HG03060 (cell line): Measurements from ENCODE around the gene COA5.
"Not testable (repeated sequence)": the region's sequence is repeated elsewhere in the genome, so short reads cannot be mapped to it uniquely, and the experiment has no call there.

Experiments
- ATAC-seq: cut with Tn5 transposase; IDR thresholded peaks from one replicate; pipeline ENCODE4 v1.9.1; 2021; ENCODE audit warnings: low read depth, moderate number of reproducible peaks; ENCODE audit not compliant: unreplicated experiment

COA5 gene

DNA sequence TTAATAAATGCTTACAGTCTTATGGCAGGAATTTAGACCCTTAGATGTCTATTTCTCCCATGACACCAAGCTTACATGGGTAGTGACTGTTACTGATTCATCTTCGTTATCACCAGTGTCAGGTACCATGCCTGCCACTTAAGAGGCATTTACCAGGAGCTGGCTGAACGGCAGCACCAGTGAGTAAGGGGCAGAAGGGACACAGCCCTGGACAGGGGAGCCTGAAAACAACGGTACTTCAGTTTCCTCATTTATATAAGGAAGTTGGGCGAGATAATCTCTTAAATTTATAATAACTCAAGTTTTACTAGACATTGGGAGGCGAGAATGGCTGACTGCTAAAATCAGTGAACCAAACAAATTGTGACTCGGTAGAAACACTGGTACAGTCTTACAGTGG lies 1.2 kb downstream of the COA5 start:
- no peak for ATAC-seq

DNA sequence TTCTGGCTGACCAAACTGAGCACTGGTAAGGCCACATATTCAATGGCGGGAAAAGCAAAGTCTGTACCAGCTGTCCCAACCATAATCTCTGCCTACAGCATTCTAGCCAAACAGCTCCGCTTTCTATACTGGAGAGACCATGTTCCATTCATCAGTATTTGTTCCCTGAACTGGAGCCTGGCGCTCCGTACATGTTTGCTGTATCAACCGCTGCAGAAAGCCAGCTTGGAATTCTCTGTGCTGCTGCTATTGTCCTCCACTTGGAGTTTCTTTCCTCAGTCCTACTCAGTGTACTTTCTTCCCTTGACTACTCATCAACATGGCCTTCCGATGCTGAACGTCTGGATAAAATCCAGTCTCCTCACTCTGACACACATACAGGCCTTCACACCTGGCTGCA lies 1.9 kb downstream of the COA5 start:
- ATAC-seq = no peak

DNA sequence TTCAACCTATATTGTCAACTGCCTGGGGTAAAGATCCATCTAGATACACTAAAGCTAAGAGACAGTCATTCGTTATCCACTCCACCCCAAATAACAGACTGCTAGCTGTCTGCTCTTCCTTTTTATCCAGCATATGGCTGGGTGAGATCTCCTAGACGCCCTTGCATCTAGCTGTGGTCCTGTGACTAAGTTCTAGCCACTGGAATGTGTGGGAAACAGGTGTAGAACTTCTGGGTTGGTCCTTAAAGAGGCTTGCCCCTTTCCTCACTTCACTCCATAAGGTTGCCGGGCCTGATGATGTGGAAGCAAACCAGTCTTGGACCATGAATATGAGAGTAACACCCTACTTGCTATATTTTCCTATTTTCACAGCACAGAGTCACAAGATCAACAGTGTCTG lies 3.2 kb downstream of the COA5 start:
- no peak for ATAC-seq

DNA sequence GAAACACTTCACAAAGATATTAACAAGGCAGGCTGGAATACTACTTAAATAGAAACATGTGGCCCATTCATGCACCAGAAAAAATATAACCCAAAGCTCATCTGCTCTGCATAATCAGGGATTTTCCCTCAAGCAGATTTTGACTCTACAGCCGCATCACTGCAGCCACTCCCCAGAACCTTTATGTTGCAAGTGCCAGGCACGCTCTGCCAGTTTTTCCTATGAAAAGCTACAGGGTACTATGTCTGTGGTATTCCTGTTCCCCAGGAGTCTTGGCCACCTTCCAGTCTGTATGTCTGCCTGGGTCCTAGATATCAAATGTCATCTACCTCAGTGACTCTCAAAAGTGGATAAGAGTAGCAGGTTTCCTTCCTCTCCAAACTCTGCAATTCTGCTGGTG lies 3.8 kb downstream of the COA5 start:
- ATAC-seq = no peak

DNA sequence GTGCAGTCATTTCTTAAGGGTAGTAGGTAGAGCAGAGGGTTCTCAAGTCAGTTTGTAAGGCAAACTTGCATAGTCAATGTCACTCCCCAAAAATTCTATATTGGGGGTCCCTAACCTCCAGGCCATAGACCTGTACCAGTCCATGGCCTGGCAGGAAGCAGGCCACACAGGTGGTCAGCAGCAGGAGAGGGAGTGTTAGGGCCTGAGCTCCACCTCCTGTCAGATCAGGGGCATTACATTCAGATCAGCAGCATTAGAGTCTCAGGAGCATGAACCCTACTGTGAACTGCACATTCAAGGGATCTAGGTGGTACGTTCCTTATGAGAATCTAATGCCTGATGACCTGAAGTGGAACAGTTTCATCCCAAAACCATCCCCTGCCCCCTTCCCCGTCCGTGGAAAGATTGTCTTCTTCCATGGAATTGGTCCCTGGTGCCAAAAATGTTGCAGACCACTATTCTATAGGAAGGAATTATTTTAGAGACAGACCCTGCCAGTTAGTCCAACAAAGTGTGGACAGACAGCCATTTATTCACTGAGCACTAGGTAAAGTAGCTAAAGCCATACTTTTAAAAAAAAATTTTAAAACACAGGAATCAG lies 6.7 kb downstream of the COA5 start:
- ATAC-seq = no peak

DNA sequence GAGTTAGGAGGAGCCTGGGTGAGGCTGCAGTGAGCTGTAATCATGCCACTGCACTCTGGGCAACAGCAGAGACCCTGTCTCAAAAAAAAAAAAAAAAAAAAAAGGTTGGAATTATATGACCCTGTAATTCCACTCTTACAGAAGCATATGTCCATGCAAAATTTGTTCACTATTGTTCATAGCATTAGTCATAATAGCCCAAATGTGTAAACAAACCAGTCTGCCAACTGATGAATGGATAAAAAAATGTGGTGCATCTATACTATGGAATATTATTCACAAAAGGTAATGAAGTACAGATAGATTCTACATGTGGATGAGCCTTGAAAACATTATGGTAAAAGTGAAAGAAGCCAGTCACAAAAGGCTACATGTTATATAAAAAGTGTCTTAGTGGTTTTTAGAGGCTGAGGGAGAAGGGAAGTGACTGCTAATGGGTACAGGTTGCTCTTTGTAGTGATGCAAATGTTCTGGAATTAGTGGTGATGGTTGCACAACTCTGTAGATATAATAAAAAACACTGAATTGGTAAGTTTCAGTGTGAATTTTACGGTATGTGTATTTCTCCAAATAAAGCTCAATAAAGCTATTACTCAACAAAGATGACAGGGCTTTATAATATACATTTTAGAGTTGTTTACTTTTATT lies 9.4 kb downstream of the COA5 start:
- ATAC-seq = no peak

DNA sequence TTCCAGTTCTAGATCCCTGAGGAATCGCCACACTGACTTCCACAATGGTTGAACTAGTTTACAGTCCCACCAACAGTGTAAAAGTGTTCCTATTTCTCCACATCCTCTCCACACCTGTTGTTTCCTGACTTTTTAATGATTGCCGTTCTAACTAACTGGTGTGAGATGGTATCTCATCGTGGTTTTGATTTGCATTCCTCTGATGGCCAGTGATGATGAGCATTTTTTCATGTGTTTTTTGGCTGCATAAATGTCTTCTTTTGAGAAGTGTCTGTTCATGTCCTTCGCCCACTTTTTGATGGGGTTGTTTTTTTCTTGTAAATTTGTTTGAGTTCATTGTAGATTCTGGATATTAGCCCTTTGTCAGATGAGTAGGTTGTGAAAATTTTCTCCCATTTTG lies 13.6 kb downstream of the COA5 start:
- ATAC-seq = not testable (repeated sequence)

DNA sequence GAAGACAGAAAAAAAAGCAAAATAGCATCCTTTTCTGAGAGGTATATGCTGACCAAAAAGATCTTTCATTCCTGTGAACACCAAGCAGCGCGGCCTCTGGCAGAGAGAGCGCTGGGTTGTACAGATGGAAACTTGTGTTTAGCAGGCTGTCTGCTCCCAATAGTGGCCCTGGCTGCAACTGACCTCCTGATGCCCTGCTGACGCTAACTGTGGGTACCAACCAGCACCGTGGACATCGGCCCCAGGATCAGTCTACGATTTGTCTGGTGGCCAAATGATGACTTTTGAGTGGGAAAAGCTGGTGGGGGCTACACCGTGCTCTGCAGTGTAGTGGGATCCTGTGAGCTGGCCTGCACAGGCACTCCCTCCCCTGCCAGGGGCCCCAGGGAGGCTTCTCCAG lies 15.7 kb downstream of the COA5 start:
- no peak for ATAC-seq

DNA sequence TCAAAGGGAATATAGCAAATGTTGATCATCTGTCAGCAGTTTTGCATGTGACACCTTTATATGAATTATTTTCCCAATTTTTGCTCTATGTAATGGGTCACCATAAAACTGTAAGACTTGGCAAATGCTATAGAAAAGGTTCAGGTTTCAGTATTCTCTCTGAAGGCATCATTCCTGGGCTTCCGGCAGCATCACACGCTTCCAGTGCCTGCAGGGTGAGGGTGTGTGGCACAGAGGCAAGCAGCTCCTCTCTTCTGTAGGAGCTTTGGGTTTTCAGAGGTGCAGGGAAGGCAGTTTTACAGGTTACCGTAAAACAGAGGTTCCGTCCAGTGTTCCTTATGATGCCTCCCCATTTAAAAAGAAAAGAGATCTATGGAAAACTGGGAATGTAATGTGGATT lies 18.8 kb downstream of the COA5 start:
- no peak for ATAC-seq

DNA sequence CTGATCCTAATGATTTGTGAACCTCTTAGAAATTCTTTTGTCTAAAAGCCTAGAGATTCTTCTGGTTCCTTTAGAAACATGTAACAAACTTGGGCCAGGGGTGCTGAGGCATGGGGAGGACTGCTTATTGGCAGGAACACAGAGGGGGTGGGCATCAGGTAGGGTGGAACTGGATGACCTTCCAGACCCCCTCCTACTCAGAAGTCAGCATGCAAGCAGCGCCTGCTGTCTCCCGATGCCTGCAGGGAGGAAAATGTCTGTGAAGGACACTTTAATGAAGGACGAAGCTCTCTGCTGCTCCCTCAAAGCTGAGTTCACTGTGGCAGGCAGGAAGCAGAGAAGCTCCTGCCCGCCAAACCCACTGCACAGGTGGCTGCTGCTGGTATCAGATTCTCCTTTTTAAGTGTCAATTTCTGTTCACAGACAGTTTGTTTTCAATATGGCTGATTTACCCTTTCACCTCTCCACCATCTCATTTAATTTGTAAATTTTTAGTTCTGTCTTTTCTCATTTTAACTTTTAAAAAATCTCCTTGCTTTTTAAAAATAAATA lies 19.4 kb downstream of the COA5 start:
- ATAC-seq = no peak

DNA sequence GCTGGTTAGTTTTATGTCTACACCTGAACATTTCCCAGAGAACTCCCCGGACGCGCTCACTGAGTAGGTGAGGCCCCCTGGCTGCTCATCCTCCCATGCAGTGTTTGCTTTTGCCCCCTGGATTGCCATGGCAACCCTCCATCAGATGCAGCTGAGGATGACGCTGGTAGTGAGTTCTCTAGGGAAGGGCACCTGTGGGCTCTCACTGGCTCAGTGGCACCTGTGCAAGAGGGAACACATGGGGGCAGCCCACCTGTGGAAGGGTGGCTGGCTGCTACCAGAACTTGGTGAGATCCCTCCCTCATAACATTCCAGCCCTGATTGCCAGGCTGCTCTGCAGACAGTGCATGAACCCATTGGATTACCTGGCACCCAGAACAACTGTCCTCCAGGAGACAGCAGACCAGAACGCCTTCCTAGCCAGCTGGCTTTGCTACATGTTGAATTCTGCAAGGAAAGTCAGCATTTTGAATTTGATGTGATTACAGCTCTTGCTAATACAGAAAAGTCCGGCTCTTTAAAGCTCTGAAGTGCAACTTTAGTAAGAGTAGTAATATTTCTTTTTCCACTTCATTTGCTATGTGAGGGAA lies 21.7 kb downstream of the COA5 start:
- ATAC-seq = no peak

DNA sequence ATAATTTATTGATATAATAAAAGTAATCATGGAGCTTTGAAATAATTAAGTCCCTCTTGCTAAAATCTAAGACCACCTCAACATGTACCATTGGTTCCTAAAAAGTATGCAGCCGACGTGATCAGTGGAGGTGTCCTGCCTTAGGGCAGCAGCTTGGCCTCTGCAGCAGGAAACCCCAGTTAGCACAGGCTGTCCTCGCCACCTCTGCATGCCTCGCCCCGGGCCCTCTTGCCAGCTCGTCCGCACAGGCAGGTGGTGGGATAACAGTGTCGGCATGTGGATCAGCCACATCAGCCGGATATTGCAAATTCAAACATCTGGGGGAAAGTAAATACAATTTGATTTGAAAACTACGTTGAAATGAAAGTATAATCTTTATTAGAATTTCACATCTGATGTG lies 22.9 kb downstream of the COA5 start:
- no peak for ATAC-seq

DNA sequence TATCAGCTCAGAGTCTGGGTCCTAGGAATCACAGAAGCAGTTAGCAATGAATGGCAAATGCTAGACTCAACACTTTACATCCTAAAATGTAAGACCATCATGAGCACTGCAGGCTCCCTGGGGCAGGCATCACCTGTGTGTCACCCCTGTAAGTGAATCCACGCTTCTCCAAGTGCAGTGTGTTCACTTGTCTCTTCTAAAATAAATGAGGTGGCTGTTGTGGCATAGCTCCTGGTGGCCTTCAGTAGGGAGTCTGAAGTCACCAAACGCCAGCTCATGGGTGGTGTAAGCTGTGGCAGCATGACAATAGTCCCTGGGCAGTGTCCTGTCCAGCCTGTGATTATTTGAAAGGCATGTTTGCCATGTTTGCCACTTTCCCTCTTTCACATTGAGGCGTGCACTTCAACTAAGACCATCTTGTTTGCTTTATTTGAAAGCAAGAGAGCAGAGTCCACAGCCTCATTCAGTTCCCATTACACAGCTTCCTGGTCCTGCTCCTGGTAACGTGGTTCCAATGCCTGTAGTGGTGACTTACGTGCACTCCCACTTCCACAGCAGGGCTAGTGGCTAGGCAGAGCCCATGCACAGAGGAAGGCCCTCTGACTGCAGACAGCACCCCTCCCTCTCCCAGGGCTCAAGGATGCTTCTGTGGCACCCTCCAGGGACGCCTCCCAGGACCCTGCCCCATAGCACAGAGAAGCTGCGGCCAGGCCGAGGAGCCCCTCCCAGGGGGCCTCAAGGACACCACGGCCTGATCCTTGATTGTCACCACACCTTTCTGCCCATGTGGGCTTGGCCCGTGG lies 24.3 kb downstream of the COA5 start:
- ATAC-seq = no peak

DNA sequence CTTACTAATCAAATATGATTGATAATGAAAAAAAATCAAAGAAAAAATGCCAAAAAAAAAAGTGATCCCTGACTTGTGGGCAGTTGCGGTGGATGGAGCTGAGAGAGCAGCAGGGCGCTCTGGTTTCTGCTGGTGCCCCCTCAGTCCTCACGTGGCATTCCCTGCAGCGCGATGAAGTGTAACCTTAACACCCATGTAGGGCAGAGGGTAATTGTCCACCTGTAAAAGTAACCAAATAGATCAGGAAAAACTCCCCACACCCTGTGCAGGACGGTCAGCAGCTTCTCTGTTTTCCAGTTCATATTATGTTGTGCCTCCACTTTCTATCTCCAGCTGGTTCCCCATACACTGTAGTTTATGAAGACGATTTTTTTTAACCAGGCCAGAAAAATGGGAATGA lies 25.0 kb downstream of the COA5 start:
- no peak for ATAC-seq

DNA sequence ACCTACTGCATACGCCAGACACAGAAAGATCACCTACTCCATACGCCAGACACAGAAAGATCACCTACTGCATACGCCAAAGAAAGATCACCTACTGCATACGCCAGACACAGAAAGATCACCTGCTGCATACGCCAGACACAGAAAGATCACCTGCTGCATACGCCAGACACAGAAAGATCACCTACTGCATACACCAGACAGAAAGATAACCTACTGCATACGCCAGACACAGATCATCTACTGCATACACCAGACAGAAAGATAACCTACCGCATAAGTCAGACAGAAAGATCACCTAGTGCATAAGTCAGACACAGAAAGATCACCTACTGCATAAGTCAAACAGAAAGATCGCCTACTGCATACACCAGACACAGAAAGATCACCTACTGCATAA lies 25.8 kb downstream of the COA5 start:
- ATAC-seq = no peak

DNA sequence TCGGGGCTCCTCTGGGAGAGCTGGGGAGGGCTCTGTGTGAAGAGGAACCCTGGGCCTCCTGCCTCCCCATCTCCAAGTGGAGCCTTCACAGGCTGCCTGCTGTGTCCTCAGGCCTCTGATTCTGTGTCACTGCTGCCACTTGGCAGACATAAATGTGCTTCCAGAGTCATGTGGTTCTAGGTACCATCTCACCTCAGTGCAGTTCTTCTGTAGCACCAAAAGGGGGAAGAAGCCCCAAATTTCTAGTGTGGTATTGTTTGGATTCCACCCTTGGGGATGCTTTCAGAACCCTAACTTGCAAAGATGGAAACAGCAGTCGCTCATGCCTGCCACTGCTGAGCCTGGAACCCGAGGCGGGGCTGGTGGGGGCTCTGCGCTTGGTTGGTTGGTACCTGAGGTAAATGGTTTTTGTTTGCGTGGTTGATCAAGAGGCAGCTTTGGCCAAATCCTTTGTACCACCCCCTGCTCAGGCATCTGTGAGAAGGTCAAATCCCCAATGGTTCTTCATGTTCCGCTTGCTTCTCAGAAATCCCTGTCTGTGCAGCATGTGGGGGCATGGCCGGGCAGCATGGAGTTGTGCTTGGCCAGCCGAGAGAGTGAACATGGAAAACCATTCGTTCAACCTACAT lies 27.5 kb downstream of the COA5 start:
- ATAC-seq = no peak

DNA sequence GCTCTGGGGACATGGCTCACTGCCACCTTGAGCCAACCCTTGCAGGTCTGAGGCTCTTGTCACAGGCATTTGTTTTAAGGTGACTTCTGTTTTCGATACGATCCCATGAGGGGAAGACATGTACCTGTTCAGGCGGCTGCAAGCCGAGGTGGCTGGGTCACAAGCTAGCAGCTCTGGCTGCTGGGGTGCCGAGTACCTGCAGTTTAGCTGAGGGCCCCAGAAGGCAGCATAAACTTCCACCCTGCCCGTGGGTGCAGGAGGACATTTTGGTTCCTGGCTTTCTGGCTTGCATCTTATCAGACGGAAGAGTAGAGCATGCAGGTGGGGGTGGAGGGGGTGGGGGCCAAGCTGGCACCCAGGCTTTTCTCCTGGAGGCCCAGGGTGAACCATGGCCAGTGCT lies 28.4 kb downstream of the COA5 start:
- ATAC-seq = no peak

DNA sequence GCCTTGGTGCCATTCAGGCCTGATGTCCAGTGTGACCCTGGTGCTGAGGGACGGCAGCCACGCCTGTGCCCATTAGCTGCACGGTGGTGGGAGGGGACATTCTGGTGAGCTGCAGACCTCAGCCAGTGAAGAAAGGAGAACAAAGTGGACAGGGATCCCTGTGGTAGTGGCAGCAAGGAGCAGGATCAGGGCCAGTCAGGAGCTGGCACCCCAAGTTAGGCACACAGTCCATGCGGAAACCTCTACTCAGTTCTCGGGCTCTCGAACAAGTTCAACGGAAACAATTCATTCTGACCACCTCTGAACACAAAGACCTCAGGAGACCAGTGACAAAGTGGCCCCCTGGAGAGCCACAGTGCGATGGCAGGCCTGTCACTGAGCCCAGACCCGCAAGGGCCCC lies 30.1 kb downstream of the COA5 start:
- no peak for ATAC-seq

DNA sequence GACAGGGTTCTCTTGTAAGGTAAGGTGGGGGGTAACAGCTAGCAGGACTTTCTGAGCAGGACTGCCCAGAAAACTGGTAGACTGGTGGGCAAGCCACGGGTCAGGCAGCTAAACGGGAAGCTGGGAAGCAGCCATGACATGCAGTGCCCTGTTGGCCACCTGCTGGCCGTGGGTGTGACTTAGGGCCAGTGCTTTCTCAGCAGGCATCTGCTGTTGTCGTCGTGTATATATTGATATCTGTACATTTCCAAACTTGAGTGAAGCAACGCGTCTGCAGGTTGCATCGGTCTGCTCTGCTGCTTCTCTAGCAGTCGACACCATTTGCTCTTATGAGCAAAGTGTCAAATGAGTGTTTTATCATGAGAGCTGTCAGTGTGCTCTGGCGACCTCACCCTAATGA lies 31.0 kb downstream of the COA5 start:
- ATAC-seq = no peak

DNA sequence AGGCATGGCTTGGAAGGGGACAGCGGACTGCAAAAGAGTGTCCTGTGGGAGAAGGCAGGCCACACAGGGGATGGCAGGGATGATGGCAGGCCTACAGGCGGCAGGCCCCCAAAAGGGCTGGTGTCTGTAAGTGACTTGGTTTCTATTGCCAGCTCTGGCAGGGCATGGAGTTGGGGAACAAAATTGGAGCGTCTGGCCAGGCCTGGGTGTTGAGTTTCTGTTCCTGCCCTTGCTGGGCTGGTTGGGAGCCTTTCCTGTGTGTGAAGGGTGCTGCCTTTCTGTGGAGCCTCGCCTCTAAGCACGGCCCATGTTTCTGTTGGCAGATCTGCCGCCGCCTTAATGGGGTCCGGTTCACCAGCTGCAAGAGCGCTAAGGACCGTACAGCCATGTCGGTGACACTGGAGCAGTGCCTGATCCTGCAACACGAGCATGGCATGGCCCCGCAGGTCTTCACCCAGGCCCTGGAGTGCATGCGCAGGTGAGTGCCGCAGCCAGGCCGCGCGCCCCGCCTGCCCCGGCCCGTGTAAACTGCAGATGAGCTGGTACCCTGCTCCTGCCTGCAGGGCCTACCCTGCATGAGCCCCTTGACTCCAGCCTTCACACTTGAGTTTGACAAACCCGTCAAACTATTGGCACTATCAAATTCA lies 31.5 kb downstream of the COA5 start:
- ATAC-seq = no peak
